SK-N-SH treated with all-trans-retinoic acid at 6 μM for 48 hours (cell line): ENCODE results near the gene AQP12A.

ENCODE experiments used
- ESRRG ChIP-seq: fragments of 250-450 bp; sonication (Bioruptor Pico); IDR thresholded peaks from 2 replicates; pipeline ENCODE4 v1.6.1; 2021; ENCODE audit warnings: mild to moderate bottlenecking
- GLIS3 ChIP-seq: fragments of 250-450 bp; sonication (Bioruptor Pico); IDR thresholded peaks from 2 replicates; pipeline ENCODE4 v1.5.0; 2020; ENCODE audit warnings: mild to moderate bottlenecking, moderate library complexity
- OSR1 ChIP-seq: fragments of 250-450 bp; sonication (Bioruptor Pico); IDR thresholded peaks from 2 replicates; pipeline ENCODE4 v1.8.0; 2022; ENCODE audit warnings: moderate library complexity, mild to moderate bottlenecking, inconsistent platforms
- POU6F1 ChIP-seq: fragments of 250-450 bp; sonication (Bioruptor Pico); IDR thresholded peaks from 2 replicates; pipeline ENCODE4 v1.8.0; 2021; ENCODE audit warnings: low read depth, mild to moderate bottlenecking, moderate library complexity, borderline replicate concordance
- RARB ChIP-seq: fragments of 250-450 bp; sonication (Bioruptor Pico); IDR thresholded peaks from 2 replicates; pipeline ENCODE4 v1.8.0; 2021; ENCODE audit warnings: mild to moderate bottlenecking, moderate library complexity
- TCF4 ChIP-seq: fragments of 250-450 bp; sonication (Bioruptor Pico); IDR thresholded peaks from 2 replicates; pipeline ENCODE4 v1.8.0; 2021; ENCODE audit warnings: mild to moderate bottlenecking, moderate library complexity, borderline replicate concordance
- ZC3H10 ChIP-seq: fragments of 250-450 bp; sonication (Bioruptor Pico); IDR thresholded peaks from 2 replicates; pipeline ENCODE4 v1.5.1; 2021; ENCODE audit warnings: mild to moderate bottlenecking, moderate library complexity
- TF ChIP-seq, protein P1 (sequence below): fragments of 250-450 bp; sonication (Bioruptor Pico); IDR thresholded peaks from 2 replicates; pipeline ENCODE4 v1.8.0; 2020; ENCODE audit warnings: mild to moderate bottlenecking, moderate library complexity, borderline replicate concordance
- TF ChIP-seq, protein P2 (sequence below): fragments of 250-450 bp; sonication (Bioruptor Pico); IDR thresholded peaks from 2 replicates; pipeline ENCODE4 v1.5.1; 2020; ENCODE audit warnings: low read depth, mild to moderate bottlenecking, moderate library complexity

GRCh38 chr2:240724431-240724830 lies 32.8 kb downstream of the AQP12A start:
- TF ChIP-seq, protein P1, sequence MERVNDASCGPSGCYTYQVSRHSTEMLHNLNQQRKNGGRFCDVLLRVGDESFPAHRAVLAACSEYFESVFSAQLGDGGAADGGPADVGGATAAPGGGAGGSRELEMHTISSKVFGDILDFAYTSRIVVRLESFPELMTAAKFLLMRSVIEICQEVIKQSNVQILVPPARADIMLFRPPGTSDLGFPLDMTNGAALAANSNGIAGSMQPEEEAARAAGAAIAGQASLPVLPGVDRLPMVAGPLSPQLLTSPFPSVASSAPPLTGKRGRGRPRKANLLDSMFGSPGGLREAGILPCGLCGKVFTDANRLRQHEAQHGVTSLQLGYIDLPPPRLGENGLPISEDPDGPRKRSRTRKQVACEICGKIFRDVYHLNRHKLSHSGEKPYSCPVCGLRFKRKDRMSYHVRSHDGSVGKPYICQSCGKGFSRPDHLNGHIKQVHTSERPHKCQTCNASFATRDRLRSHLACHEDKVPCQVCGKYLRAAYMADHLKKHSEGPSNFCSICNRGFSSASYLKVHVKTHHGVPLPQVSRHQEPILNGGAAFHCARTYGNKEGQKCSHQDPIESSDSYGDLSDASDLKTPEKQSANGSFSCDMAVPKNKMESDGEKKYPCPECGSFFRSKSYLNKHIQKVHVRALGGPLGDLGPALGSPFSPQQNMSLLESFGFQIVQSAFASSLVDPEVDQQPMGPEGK (CRISPR knock-in tag), result no peak
- TF ChIP-seq RARB (no peak), ESRRG (CRISPR knock-in tag) (no peak), POU6F1 (CRISPR knock-in tag) (no peak), GLIS3 (CRISPR knock-in tag) (no peak), ZC3H10 (CRISPR knock-in tag) (no peak), TCF4 (CRISPR knock-in tag) (no peak), OSR1 (CRISPR knock-in tag) (no peak)
- TF ChIP-seq, protein P2, sequence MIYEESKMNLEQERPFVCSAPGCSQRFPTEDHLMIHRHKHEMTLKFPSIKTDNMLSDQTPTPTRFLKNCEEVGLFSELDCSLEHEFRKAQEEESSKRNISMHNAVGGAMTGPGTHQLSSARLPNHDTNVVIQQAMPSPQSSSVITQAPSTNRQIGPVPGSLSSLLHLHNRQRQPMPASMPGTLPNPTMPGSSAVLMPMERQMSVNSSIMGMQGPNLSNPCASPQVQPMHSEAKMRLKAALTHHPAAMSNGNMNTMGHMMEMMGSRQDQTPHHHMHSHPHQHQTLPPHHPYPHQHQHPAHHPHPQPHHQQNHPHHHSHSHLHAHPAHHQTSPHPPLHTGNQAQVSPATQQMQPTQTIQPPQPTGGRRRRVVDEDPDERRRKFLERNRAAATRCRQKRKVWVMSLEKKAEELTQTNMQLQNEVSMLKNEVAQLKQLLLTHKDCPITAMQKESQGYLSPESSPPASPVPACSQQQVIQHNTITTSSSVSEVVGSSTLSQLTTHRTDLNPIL (CRISPR knock-in tag), result no peak
